ENCODE results near the gene MRPS27.

The MRPS27 gene

GRCh38 chr5:72216756-72217155, 103.3 kb downstream of the MRPS27 start:
- in situ Hi-C loops (cut with HindIII; ENCODE audit: low sequenced_read_pairs) = no loop called here
- no peak overlapping the region for H3K4me3 ChIP-seq (ENCODE audit: low read depth, low read length)
- no peak for DNase-seq (ENCODE audit: low read depth)
- TF ChIP-seq CTCF (IDR thresholded peaks at IDR 0.05; ENCODE audit: low read depth, low read length, missing control alignments) = no peak

- no peak overlapping the region for H3K4me3 ChIP-seq (ENCODE audit: low read depth, low read length)
- no peak for DNase-seq (ENCODE audit: low read depth)
- in situ Hi-C loops (cut with HindIII; ENCODE audit: low sequenced_read_pairs) = no loop called here
Measured at GRCh38 chr5:72214168-72214567, 105.9 kb downstream of the MRPS27 start.

GRCh38 chr5:72213482-72213881, 106.6 kb downstream of the MRPS27 start:
- TF ChIP-seq CTCF (IDR thresholded peaks at IDR 0.05; ENCODE audit: low read depth, low read length, missing control alignments) = no peak
- in situ Hi-C loops (cut with HindIII; ENCODE audit: low sequenced_read_pairs) = no loop called here
- DNase-seq (ENCODE audit: low read depth) = no peak
- H3K4me3 ChIP-seq (ENCODE audit: low read depth, low read length) = no peak overlapping the region

More at GRCh38 chr5:72214168-72214567, 105.9 kb downstream of the MRPS27 start:
- no peak for TF ChIP-seq CTCF (IDR thresholded peaks at IDR 0.05; ENCODE audit: low read depth, low read length, missing control alignments)

GRCh38 chr5:72212171-72212570, 107.9 kb downstream of the MRPS27 start:
- in situ Hi-C loops (cut with HindIII; ENCODE audit: low sequenced_read_pairs) = no loop called here

GRCh38 chr5:72210888-72211678, 109.0 kb downstream of the MRPS27 start:
- no peak overlapping the region for H3K4me3 ChIP-seq (ENCODE audit: low read depth, low read length)
- in situ Hi-C loops (cut with HindIII; ENCODE audit: low sequenced_read_pairs) = no loop called here
- TF ChIP-seq CTCF (IDR thresholded peaks at IDR 0.05; ENCODE audit: low read depth, low read length, missing control alignments) = no peak
- peak; percentile 86 for DNase-seq (ENCODE audit: low read depth)

More at GRCh38 chr5:72212171-72212570, 107.9 kb downstream of the MRPS27 start:
- no peak overlapping the region for H3K4me3 ChIP-seq (ENCODE audit: low read depth, low read length)
- no peak for DNase-seq (ENCODE audit: low read depth)
- TF ChIP-seq CTCF (IDR thresholded peaks at IDR 0.05; ENCODE audit: low read depth, low read length, missing control alignments) = no peak

GRCh38 chr5:72209147-72210115, 110.6 kb downstream of the MRPS27 start:
- TF ChIP-seq CTCF (IDR thresholded peaks at IDR 0.05; ENCODE audit: low read depth, low read length, missing control alignments) = no peak
- DNase-seq (ENCODE audit: low read depth) = no peak
- H3K4me3 ChIP-seq (ENCODE audit: low read depth, low read length) = no peak overlapping the region
- in situ Hi-C loops (cut with HindIII; ENCODE audit: low sequenced_read_pairs) = no loop called here
